Kidney epithelial cell (primary cell): ENCODE results near the gene TEX19. TPM values are rescaled to one million over a fixed set of nuclear protein-coding genes. Genes with fewer than 3 reads are reported as not detected.
"Not testable (repeated sequence)": the region's sequence is repeated elsewhere in the genome, so short reads cannot be mapped to it uniquely, and the experiment has no call there.

ENCODE experiments used
- DNase-seq: peaks from one replicate; pipeline ENCODE4 v3.0.0-alpha.2; 2010; ENCODE audit warnings: low read depth
- H3K27me3 ChIP-seq: 2 replicates; pipeline ENCODE4 v1.6.0; 2011; ENCODE audit warnings: low read length; ENCODE audit not compliant: control insufficient read depth, insufficient read depth
- H3K36me3 ChIP-seq: 2 replicates; pipeline ENCODE4 v1.5.1; 2011; ENCODE audit warnings: low read length; ENCODE audit not compliant: control insufficient read depth, insufficient read depth
- H3K4me3 ChIP-seq: 2 replicates; pipeline ENCODE4 v1.5.1; 2011; ENCODE audit warnings: low read depth, mild to moderate bottlenecking, control low read depth, low read length
- total RNA-seq: library from RNA; depleted of rRNA; stranded (reverse); fragments of >200 nt; gene quantifications from 2 replicates; pipeline ENCODE4 v1.2.3, GENCODE V29; 2015
- TF ChIP-seq, protein P1 (sequence below): IDR thresholded peaks from 2 replicates; pipeline ENCODE4 v1.5.1; 2011; ENCODE audit warnings: mild to moderate bottlenecking, moderate library complexity, low read length, control low read depth, inconsistent platforms; ENCODE audit not compliant: insufficient read depth, poor library complexity, severe bottlenecking

Gene TEX19
- total RNA-seq, 1 donor from 2014 or later, result not detected

DNA sequence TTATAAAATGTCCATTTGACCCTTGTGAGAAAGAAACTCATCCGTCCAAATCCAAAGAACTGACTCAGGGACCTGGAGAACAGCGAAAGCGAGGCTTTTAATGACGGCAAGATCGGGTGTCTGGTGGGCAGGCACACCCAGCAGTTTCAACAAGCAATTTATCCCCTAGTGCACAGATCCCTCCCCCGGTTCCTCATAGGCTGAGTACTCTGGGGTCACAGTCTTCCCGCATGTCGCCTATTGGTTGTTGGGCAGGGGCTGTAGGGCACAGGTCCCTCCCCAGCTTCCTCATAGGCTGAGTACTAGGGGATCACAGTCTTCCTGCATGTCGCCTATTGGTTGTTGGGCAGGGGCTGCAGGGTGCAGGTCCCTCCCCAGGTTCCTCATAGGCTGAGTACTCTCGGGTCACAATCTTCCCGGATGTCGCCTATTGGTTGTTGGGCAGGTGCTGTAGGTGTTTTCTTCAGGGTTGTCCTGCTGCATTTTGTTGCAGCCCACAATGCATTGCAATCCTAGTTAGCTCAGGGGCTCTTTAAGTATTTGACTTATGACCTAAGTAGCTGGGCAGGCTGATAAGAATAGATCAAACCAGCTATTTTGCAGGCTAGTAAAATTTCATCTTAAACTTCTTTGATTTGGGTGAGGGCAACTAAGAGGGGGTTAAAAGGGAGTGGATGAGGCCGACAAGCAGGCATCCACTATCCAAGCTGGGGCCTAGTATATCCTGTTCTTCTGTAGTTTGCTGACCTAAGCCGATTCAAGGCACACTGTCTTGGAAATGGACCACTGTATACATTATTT, 8.9 kb downstream of the TEX19 start:
- H3K36me3 ChIP-seq, result no peaks in the 10 kb centered on the region
- TF ChIP-seq, protein P1, sequence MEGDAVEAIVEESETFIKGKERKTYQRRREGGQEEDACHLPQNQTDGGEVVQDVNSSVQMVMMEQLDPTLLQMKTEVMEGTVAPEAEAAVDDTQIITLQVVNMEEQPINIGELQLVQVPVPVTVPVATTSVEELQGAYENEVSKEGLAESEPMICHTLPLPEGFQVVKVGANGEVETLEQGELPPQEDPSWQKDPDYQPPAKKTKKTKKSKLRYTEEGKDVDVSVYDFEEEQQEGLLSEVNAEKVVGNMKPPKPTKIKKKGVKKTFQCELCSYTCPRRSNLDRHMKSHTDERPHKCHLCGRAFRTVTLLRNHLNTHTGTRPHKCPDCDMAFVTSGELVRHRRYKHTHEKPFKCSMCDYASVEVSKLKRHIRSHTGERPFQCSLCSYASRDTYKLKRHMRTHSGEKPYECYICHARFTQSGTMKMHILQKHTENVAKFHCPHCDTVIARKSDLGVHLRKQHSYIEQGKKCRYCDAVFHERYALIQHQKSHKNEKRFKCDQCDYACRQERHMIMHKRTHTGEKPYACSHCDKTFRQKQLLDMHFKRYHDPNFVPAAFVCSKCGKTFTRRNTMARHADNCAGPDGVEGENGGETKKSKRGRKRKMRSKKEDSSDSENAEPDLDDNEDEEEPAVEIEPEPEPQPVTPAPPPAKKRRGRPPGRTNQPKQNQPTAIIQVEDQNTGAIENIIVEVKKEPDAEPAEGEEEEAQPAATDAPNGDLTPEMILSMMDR, result no peak
- no peak for DNase-seq
- H3K4me3 ChIP-seq, result no peak overlapping the region
- H3K27me3 ChIP-seq, result peaks cover 36% of the 10 kb centered on the region

DNA sequence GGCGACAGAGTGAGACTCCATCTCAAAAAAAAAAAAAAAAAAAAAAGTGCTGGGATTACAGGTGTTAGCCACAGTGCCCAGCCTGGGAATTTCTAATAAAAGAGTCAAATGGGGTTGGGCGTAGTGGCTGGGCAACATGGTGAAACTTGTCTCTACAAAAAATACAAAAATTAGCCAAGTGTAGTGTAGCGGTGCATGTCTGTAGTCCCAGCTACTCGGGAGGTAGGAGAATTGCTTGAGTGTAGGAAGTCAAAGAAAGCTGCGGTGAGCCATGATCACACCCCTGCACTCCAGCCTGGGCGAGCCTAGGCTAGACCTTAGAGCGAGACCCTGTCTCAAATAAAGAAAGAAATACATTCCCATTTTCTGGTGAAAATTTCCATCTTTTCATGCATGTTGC, 10.2 kb downstream of the TEX19 start:
- Histone ChIP-seq H3K36me3 (no peaks in the 10 kb centered on the region), H3K27me3 (peaks cover 38% of the 10 kb centered on the region), H3K4me3 (no peak overlapping the region)
- no peak for DNase-seq
- TF ChIP-seq, protein P1, result no peak

DNA sequence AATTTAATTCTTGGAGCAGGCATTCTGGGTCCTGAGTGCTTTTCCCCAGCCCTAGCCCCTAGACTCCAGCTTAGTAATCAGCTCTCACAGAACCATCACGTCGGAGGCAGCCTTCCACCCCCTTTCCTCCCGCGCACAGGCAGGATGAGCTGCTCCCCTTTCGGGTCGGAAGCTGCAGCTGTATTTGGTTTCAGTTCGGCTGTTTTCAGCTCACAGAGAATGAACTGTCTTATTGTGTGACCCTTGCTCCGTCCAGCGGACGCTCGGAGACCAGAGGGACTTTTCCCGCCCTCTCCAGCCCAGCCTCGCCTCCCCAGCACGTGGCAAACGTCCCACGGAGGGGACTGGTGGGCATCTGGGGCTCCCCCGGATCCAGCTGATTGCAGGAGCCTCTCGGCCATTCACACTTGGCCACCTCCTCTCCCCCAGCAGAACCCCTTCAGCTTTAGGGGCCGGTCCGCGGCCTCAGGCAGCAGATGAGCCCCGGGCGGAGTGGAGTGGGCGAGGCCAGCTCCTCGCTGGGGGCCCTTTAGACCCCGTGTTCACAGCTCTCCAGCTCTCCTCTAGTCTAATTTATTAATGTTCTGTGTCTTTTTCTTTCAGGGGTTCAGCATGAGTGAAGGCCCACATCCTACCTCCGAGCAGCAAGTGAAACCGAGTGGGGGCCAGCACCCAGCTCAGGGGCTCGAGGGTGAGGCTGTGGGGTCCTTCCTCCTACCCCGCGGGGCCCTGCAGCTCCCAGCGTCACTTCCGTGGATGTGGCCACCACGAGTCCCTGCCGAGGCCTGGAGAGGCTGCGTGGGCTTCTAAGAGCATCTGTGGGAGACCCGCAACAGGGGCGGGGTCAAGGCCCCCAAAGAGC, 11.7 kb downstream of the TEX19 start:
- Histone ChIP-seq H3K4me3 (no peak overlapping the region), H3K27me3 (peaks cover 51% of the 10 kb centered on the region)
- DNase-seq, result no peak

DNA sequence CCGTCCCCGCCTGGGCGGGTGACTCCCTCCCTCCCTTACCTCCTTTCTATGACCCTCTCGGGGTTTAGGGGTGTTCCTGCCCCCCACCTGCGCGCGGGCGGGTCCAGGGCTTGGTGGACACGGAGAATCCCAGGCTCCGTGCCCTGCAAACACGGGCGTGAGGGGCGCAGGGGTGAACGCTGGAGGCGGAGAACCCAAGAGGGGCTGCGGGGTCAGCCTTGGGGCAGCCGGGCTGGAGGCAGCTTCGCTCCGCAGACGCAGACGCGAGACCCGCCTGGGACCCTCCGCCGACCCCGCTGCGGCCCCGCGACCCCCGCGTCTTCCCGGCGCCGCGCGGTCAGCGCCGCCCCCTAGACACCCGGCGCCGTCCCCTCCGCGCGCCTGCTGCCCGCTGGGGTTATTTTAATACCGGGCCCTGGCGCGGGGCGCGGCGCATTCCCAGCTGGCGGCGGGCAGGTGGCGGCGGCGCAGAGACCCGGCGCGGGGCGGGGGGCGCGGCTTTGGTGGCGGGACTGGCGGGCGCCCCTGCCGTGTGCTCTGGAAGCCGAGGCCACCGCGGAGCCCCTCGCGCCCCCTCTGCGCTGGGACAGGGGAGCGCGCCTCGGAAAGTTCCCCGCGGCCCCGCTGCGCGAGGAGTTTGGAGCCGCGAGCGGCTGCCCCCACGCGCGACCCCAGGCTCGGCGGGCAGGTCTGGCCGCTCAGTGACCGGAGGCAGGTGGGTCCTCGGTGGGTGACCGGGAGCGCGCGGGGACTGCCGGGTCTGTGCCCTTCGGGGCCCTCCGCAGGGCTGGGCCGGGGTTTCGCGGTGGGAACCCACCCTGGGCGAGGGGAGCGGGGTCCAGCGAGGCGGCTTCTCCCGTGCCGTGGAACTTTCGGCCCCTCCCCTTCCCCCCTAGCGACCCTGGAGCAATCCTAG, 12.5 kb downstream of the TEX19 start, which contains the start of gene UTS2R:
Gene UTS2R (plus strand): TSS at position 433 of the 916 bp plus-strand sequence. CDS start 2,560 bp downstream, outside the sequence.
- DNase-seq, result no peak
- TF ChIP-seq, protein P1, result no peak
- H3K27me3 ChIP-seq, result peaks cover 56% of the 10 kb centered on the region
- H3K36me3 ChIP-seq, result no peaks in the 10 kb centered on the region
- no peak within 1 kb of the TSS for H3K4me3 ChIP-seq

More for the DNA sequence above, 11.7 kb downstream of the TEX19 start:
- TF ChIP-seq, protein P1, result no peak
- H3K36me3 ChIP-seq, result no peaks in the 10 kb centered on the region

DNA sequence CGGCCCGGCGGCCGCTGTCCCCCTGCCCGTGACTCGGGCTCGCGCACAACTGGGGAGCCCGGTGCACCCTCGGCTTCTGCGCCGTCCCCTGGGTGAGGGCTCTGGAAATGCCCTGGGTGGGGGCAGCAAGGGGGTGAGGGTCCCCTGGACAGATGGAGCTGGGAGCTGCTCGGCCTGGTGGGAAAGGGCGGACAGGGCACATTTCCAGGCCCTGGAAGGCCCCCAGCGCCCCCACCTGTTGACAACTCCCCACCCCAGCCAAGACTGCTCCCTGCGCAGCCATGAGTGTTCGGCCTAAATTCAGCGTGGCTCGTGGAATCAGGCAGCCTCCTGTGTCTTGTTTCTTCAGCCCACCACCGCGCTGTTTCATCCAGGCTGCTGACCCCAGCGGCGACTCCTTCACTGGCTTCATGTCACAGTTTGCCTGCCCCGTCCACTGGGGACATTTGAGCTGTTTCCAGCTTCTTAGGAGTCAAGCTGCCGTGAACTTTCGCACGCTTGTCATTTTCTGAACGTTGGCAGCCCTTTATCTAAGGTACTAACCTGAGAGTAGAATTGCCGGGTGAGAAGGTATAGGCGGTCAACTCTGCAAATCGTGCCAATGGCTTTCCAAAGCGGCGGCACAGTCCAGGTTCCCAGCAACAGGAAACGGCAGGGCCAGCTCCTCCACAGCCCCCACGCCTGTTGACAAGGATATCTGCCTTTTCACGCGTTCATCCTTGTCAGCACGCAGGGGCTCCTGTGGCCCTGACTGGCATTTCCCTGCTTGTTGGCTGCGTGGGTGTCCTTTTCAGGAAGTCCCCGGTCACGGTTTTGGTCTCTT, 13.4 kb downstream of the TEX19 start:
- no peak for DNase-seq
- H3K36me3 ChIP-seq, result no peaks in the 10 kb centered on the region
- H3K4me3 ChIP-seq, result no peak overlapping the region
- TF ChIP-seq, protein P1, result no peak
- peaks cover 57% of the 10 kb centered on the region for H3K27me3 ChIP-seq

DNA sequence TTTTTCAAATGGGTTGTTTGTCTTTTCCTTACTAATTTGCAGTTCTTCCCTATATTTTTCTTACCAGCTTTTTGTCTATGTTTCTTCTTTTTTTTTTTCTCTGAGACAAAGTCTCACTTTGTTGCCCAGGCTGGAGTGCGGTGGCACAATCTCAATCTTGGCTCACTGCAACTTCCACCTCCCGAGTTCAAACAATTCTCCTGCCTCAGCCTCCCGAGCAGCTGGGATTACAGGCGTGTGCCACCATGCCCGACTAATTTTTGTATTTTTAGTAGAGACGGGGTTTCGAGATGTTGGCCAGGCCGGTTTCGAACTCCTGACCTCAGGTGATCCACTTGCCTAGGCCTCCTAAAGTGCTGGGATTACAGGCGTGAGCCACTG, 14.0 kb downstream of the TEX19 start:
- H3K27me3 ChIP-seq, result peaks cover 59% of the 10 kb centered on the region
- not testable (repeated sequence) for H3K4me3 ChIP-seq, DNase-seq, H3K36me3 ChIP-seq
